H1 (cell line): ENCODE measurements around the gene SIK2.

Source experiments
- FOSL1 ChIP-seq: IDR thresholded peaks from 2 replicates; pipeline ENCODE4 v1.6.1; 2011; ENCODE audit warnings: mild to moderate bottlenecking, low read depth, low read length, moderate library complexity; ENCODE audit not compliant: insufficient read depth
- GABPA ChIP-seq: IDR thresholded peaks from 2 replicates; pipeline ENCODE4 v1.6.1; 2011; ENCODE audit warnings: mild to moderate bottlenecking, low read length, moderate library complexity, borderline replicate concordance; ENCODE audit not compliant: insufficient read depth
- POLR2A ChIP-seq, 2 experiments: IDR thresholded peaks; 1 replicate in 1 of 2; 2 replicates in 1 of 2; pipeline ENCODE4 v1.6.1; 2011; ENCODE audit warnings: low read depth in 2 of 2, low read length in 2 of 2, mild to moderate bottlenecking in 2 of 2; ENCODE audit errors: control extremely low read depth in 1 of 2
- POLR2AphosphoS5 ChIP-seq: IDR thresholded peaks from 2 replicates; pipeline ENCODE4 v1.6.1; 2011; ENCODE audit warnings: low read depth, low read length
- RFX5 ChIP-seq: IDR thresholded peaks from 2 replicates; pipeline ENCODE4 v1.6.1; 2011; ENCODE audit warnings: low read depth, low read length, improper control_type of control experiment, borderline replicate concordance
- SIN3A ChIP-seq, 2 experiments: IDR thresholded peaks in 1 of 2; conservative IDR thresholded peaks in 1 of 2; 2 replicates each; pipeline ENCODE4 v1.6.1; 2011 to 2012; ENCODE audit warnings: low read length in 2 of 2, improper control_type of control experiment in 1 of 2, low read depth in 1 of 2, mild to moderate bottlenecking in 1 of 2
- TAF1 ChIP-seq: IDR thresholded peaks from 2 replicates; pipeline ENCODE4 v1.6.1; 2011; ENCODE audit warnings: mild to moderate bottlenecking, low read depth, low read length
- TF ChIP-seq, protein P1 (sequence below), 3 experiments: IDR thresholded peaks; 1 replicate in 2 of 3; 2 replicates in 1 of 3; pipeline versions ENCODE4 v1.5.1 to v1.6.1; 2011; ENCODE audit warnings: low read length in 3 of 3, mild to moderate bottlenecking in 3 of 3, inconsistent platforms in 2 of 3, low read depth in 1 of 3, moderate library complexity in 1 of 3; ENCODE audit not compliant: insufficient read depth in 1 of 3; ENCODE audit errors: control extremely low read depth in 1 of 3

DNA sequence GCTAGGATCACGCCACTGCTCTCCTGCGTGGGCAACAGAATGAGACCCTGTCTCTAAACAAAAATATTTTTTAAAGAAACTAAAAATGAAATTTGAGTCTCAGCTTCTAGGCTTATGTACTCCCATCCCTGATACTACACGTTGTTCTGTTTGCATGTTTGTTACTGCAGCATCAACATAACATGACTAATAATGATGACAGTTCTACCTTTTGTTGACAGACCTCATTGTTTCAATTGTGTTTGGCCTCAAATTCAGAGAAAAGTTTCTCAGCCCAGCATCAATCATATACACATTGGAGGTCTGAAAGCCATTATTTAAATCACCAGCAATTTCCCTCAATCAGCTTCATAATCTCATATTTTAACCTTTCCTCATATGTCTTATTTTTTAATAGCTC, 40.9 kb upstream of the SIK2 start:
- TF ChIP-seq, protein P1, sequence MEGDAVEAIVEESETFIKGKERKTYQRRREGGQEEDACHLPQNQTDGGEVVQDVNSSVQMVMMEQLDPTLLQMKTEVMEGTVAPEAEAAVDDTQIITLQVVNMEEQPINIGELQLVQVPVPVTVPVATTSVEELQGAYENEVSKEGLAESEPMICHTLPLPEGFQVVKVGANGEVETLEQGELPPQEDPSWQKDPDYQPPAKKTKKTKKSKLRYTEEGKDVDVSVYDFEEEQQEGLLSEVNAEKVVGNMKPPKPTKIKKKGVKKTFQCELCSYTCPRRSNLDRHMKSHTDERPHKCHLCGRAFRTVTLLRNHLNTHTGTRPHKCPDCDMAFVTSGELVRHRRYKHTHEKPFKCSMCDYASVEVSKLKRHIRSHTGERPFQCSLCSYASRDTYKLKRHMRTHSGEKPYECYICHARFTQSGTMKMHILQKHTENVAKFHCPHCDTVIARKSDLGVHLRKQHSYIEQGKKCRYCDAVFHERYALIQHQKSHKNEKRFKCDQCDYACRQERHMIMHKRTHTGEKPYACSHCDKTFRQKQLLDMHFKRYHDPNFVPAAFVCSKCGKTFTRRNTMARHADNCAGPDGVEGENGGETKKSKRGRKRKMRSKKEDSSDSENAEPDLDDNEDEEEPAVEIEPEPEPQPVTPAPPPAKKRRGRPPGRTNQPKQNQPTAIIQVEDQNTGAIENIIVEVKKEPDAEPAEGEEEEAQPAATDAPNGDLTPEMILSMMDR (IDR thresholded peaks at IDR 0.05; ENCODE audit: control extremely low read depth in 1 of 3, insufficient read depth in 1 of 3, low read depth in 1 of 3, low read length in 3 of 3) = no peak
- TF ChIP-seq SIN3A (conservative IDR thresholded peaks at IDR 0.05 in 1 of 2, IDR thresholded peaks at IDR 0.05 in 1 of 2; ENCODE audit: low read depth in 1 of 2, low read length in 2 of 2) = no peak
- no peak for TF ChIP-seq TAF1
- TF ChIP-seq RFX5 = no peak
- no peak for TF ChIP-seq POLR2A (IDR thresholded peaks at IDR 0.05; ENCODE audit: control extremely low read depth in 1 of 2, low read depth in 2 of 2, low read length in 2 of 2)
- no peak for TF ChIP-seq GABPA
- TF ChIP-seq FOSL1 = no peak
- no peak for TF ChIP-seq POLR2AphosphoS5
